HEK293 (cell line): ENCODE results near the gene SH3BGR.

Source experiments
- CTCF ChIA-PET: fragments of 350-600 bp; formaldehyde crosslinking; extraction: SDS; loops from one replicate; lab custom pipeline; 2021; ENCODE audit warnings: antibody characterized with exemption; lab: Yijun Ruan, JAX
- POLR2A ChIA-PET: fragments of 300-600 bp; formaldehyde crosslinking; extraction: SDS; loops from one replicate; lab custom pipeline; 2020; ENCODE audit warnings: antibody characterized with exemption, inconsistent platforms; lab: Yijun Ruan, JAX
- H3K27ac ChIP-seq: fragments of 200-500 bp; sonication (Bioruptor generic); 2 replicates; pipeline ENCODE4 v1.5.1; 2014; ENCODE audit warnings: low read depth, low read length, control low read depth, inconsistent platforms; ENCODE audit errors: extremely low read depth
- H3K36me3 ChIP-seq, 2 experiments: fragments of 200-500 bp in 1 of 2; sonication (Bioruptor generic) in 1 of 2; 1 replicate in 1 of 2; 2 replicates in 1 of 2; pipeline ENCODE4 v1.5.1; 2014 to 2017; ENCODE audit warnings: inconsistent platforms in 2 of 2, low read length in 2 of 2; ENCODE audit not compliant: control insufficient read depth in 2 of 2, insufficient read depth in 1 of 2
- H3K4me1 ChIP-seq: fragments of 200-500 bp; sonication (Bioruptor generic); 2 replicates; pipeline ENCODE4 v1.5.1; 2014; ENCODE audit warnings: mild to moderate bottlenecking, low read length, inconsistent platforms; ENCODE audit not compliant: control insufficient read depth, insufficient read depth
- H3K4me3 ChIP-seq: 2 replicates; pipeline ENCODE4 v1.5.1; 2011; ENCODE audit warnings: low read depth, mild to moderate bottlenecking, control low read depth, low read length, moderate library complexity
- H3K9me3 ChIP-seq: fragments of 200-500 bp; sonication (Bioruptor generic); 2 replicates; pipeline ENCODE4 v1.5.1; 2014; ENCODE audit warnings: low read depth, low read length, inconsistent platforms; ENCODE audit not compliant: control insufficient read depth, insufficient read depth
- GLIS1 ChIP-seq: fragments of 450-650 bp; formaldehyde crosslinking; IDR thresholded peaks from 2 replicates; pipeline ENCODE4 v1.5.1; 2016; ENCODE audit warnings: missing biosample characterization, missing genetic modification characterization
- HOXC10 ChIP-seq: sonication (generic); formaldehyde crosslinking; IDR thresholded peaks from 2 replicates; pipeline ENCODE4 v1.8.1; 2023; ENCODE audit warnings: mild to moderate bottlenecking, missing genetic modification reagents
- KLF1 ChIP-seq: fragments of 450-650 bp; formaldehyde crosslinking; IDR thresholded peaks from 2 replicates; pipeline ENCODE4 v1.5.1; 2016; ENCODE audit warnings: missing biosample characterization, missing genetic modification characterization
- KLF7 ChIP-seq: fragments of 450-650 bp; formaldehyde crosslinking; IDR thresholded peaks from 2 replicates; pipeline ENCODE4 v1.5.1; 2016; ENCODE audit warnings: missing biosample characterization, missing genetic modification characterization, borderline replicate concordance
- MEIS1 ChIP-seq: sonication (generic); formaldehyde crosslinking; IDR thresholded peaks from 2 replicates; pipeline ENCODE4 v1.8.1; 2022; ENCODE audit warnings: missing genetic modification reagents, mild to moderate bottlenecking, borderline replicate concordance
- REST ChIP-seq: fragments of 450-650 bp; formaldehyde crosslinking; IDR thresholded peaks from 2 replicates; pipeline ENCODE4 v1.5.1; 2016; ENCODE audit warnings: missing biosample characterization, missing genetic modification characterization
- SP2 ChIP-seq: fragments of 450-650 bp; formaldehyde crosslinking; IDR thresholded peaks from 2 replicates; pipeline ENCODE4 v1.5.1; 2016; ENCODE audit warnings: missing biosample characterization, missing genetic modification characterization
- ZBTB20 ChIP-seq: fragments of 450-650 bp; formaldehyde crosslinking; IDR thresholded peaks from 2 replicates; pipeline ENCODE4 v1.5.1; 2016; ENCODE audit warnings: missing biosample characterization, missing genetic modification characterization
- ZFHX2 ChIP-seq: fragments of 450-650 bp; formaldehyde crosslinking; conservative IDR thresholded peaks from 2 replicates; pipeline ENCODE4 v1.5.1; 2016; ENCODE audit warnings: missing biosample characterization, missing genetic modification characterization
- ZFP37 ChIP-seq: fragments of 450-650 bp; formaldehyde crosslinking; IDR thresholded peaks from 2 replicates; pipeline ENCODE4 v1.5.1; 2016; ENCODE audit warnings: missing biosample characterization, missing genetic modification characterization
- ZNF114 ChIP-seq: fragments of 450-650 bp; formaldehyde crosslinking; IDR thresholded peaks from 2 replicates; pipeline ENCODE4 v1.5.0; 2017; ENCODE audit warnings: missing biosample characterization, missing genetic modification characterization
- ZNF302 ChIP-seq: fragments of 450-650 bp; formaldehyde crosslinking; IDR thresholded peaks from 2 replicates; pipeline ENCODE4 v1.5.1; 2016; ENCODE audit warnings: missing biosample characterization, missing genetic modification characterization, low read depth
- ZNF335 ChIP-seq: fragments of 450-650 bp; formaldehyde crosslinking; conservative IDR thresholded peaks from 2 replicates; pipeline ENCODE4 v1.5.1; 2016; ENCODE audit warnings: missing biosample characterization, missing genetic modification characterization
- ZNF366 ChIP-seq: fragments of 450-650 bp; formaldehyde crosslinking; conservative IDR thresholded peaks from 2 replicates; pipeline ENCODE4 v1.5.1; 2016; ENCODE audit warnings: missing biosample characterization, missing genetic modification characterization
- ZNF423 ChIP-seq: fragments of 450-650 bp; formaldehyde crosslinking; IDR thresholded peaks from 2 replicates; pipeline ENCODE4 v1.5.1; 2016; ENCODE audit warnings: missing biosample characterization, missing genetic modification characterization
- ZNF473 ChIP-seq: fragments of 450-650 bp; formaldehyde crosslinking; IDR thresholded peaks from 2 replicates; pipeline ENCODE4 v1.5.1; 2017; ENCODE audit warnings: missing biosample characterization, missing genetic modification characterization
- ZNF548 ChIP-seq: fragments of 450-650 bp; formaldehyde crosslinking; IDR thresholded peaks from 2 replicates; pipeline ENCODE4 v1.5.1; 2016; ENCODE audit warnings: missing biosample characterization, missing genetic modification characterization
- ZNF645 ChIP-seq: fragments of 450-650 bp; formaldehyde crosslinking; IDR thresholded peaks from 2 replicates; pipeline ENCODE4; 2016; ENCODE audit warnings: missing biosample characterization, missing genetic modification characterization
- ZNF660 ChIP-seq: fragments of 450-650 bp; IDR thresholded peaks from 2 replicates; pipeline ENCODE4 v1.5.1; 2018; ENCODE audit warnings: missing biosample characterization, mild to moderate bottlenecking, missing genetic modification characterization
- ZNF692 ChIP-seq: fragments of 450-650 bp; formaldehyde crosslinking; IDR thresholded peaks from 2 replicates; pipeline ENCODE4 v1.5.1; 2016; ENCODE audit warnings: missing biosample characterization, missing genetic modification characterization
- ZNF701 ChIP-seq: fragments of 450-650 bp; formaldehyde crosslinking; IDR thresholded peaks from 2 replicates; pipeline ENCODE4 v1.5.1; 2016; ENCODE audit warnings: missing biosample characterization, missing genetic modification characterization
- ZNF76 ChIP-seq: fragments of 450-650 bp; formaldehyde crosslinking; IDR thresholded peaks from 2 replicates; pipeline ENCODE4; 2016; ENCODE audit warnings: low read depth, missing biosample characterization, missing genetic modification characterization, borderline replicate concordance
- ZNF776 ChIP-seq: fragments of 450-650 bp; formaldehyde crosslinking; IDR thresholded peaks from 2 replicates; pipeline ENCODE4 v1.5.0; 2017; ENCODE audit warnings: missing biosample characterization, missing genetic modification characterization, borderline replicate concordance
- ZNF792 ChIP-seq: fragments of 450-650 bp; formaldehyde crosslinking; IDR thresholded peaks from 2 replicates; pipeline ENCODE4 v1.5.1; 2016; ENCODE audit warnings: missing biosample characterization, missing genetic modification characterization
- ZNF843 ChIP-seq: fragments of 450-650 bp; formaldehyde crosslinking; IDR thresholded peaks from 2 replicates; pipeline ENCODE4 v1.5.1; 2016; ENCODE audit warnings: missing biosample characterization, missing genetic modification characterization
- TF ChIP-seq, protein P1 (sequence below): sonication (generic); formaldehyde crosslinking; IDR thresholded peaks from 2 replicates; pipeline ENCODE4 v1.8.1; 2022; ENCODE audit warnings: mild to moderate bottlenecking, moderate library complexity, missing genetic modification reagents
- TF ChIP-seq, protein P2 (sequence below): fragments of 450-650 bp; formaldehyde crosslinking; IDR thresholded peaks from 2 replicates; pipeline ENCODE4 v1.5.1; 2016; ENCODE audit warnings: missing biosample characterization, missing genetic modification characterization, borderline replicate concordance

The SH3BGR gene

GRCh38 chr21:39451332-39452206, at the start of gene SH3BGR:
Gene SH3BGR (plus strand): TSS chr21:39451970. CDS start chr21:39452097, 127 bp downstream.
- Histone ChIP-seq H3K9me3 (no peaks in the 10 kb centered on the region), H3K36me3 (no peaks in the 10 kb centered on the region), H3K27ac (peak within 1 kb of the TSS; percentile 32; the same call in 1 of the 2 replicates), H3K4me3 (no peak within 1 kb of the TSS), H3K4me1 (peaks cover 15% of the 10 kb centered on the region)
- POLR2A ChIA-PET, result no interaction called here
- CTCF ChIA-PET, result interaction anchor here (0.6 to 2.9 kb wide), 2 partner anchors 11 to 26 kb away, joined by 3 to 11 read pairs; no protein-coding TSS in a partner anchor
- no peak for TF ChIP-seq ZNF302 (tag by site-specific recombination)
- no peak for TF ChIP-seq ZNF335 (tag by site-specific recombination)
- no peak for TF ChIP-seq ZNF548 (tag by site-specific recombination)
- peak; percentile 71; the same call in 1 of the 2 replicates for TF ChIP-seq ZFP37 (tag by site-specific recombination)
- no peak for TF ChIP-seq ZNF473 (tag by site-specific recombination)
- TF ChIP-seq ZNF366, result peak; percentile 47; the same call in 1 of the 2 replicates
- 0 out of 2 replicates have a peak, but pooled peaks have one; percentile 23 for TF ChIP-seq GLIS1 (tag by site-specific recombination)
- peak; percentile 66 for TF ChIP-seq ZBTB20 (tag by site-specific recombination)
- TF ChIP-seq, protein P1, sequence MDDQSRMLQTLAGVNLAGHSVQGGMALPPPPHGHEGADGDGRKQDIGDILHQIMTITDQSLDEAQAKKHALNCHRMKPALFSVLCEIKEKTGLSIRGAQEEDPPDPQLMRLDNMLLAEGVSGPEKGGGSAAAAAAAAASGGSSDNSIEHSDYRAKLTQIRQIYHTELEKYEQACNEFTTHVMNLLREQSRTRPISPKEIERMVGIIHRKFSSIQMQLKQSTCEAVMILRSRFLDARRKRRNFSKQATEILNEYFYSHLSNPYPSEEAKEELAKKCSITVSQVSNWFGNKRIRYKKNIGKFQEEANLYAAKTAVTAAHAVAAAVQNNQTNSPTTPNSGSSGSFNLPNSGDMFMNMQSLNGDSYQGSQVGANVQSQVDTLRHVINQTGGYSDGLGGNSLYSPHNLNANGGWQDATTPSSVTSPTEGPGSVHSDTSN, result no peak
- TF ChIP-seq KLF1, result no peak
- no peak for TF ChIP-seq ZNF792 (tag by site-specific recombination)
- TF ChIP-seq ZNF645, result no peak
- TF ChIP-seq ZNF76 (tag by site-specific recombination), result no peak
- no peak for TF ChIP-seq HOXC10 (CRISPR knock-in tag)
- no peak for TF ChIP-seq REST (tag by site-specific recombination)
- TF ChIP-seq ZNF660, result 0 out of 2 replicates have a peak, but pooled peaks have one; percentile 12
- TF ChIP-seq ZNF423 (tag by site-specific recombination), result no peak
- TF ChIP-seq, protein P2, sequence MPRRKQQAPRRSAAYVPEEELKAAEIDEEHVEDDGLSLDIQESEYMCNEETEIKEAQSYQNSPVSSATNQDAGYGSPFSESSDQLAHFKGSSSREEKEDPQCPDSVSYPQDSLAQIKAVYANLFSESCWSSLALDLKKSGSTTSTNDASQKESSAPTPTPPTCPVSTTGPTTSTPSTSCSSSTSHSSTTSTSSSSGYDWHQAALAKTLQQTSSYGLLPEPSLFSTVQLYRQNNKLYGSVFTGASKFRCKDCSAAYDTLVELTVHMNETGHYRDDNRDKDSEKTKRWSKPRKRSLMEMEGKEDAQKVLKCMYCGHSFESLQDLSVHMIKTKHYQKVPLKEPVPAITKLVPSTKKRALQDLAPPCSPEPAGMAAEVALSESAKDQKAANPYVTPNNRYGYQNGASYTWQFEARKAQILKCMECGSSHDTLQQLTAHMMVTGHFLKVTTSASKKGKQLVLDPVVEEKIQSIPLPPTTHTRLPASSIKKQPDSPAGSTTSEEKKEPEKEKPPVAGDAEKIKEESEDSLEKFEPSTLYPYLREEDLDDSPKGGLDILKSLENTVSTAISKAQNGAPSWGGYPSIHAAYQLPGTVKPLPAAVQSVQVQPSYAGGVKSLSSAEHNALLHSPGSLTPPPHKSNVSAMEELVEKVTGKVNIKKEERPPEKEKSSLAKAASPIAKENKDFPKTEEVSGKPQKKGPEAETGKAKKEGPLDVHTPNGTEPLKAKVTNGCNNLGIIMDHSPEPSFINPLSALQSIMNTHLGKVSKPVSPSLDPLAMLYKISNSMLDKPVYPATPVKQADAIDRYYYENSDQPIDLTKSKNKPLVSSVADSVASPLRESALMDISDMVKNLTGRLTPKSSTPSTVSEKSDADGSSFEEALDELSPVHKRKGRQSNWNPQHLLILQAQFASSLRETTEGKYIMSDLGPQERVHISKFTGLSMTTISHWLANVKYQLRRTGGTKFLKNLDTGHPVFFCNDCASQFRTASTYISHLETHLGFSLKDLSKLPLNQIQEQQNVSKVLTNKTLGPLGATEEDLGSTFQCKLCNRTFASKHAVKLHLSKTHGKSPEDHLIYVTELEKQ (tag by site-specific recombination), result no peak
- no peak for TF ChIP-seq ZNF114
- peak; percentile 48; the same call in 1 of the 2 replicates for TF ChIP-seq SP2 (tag by site-specific recombination)
- no peak for TF ChIP-seq ZFHX2 (tag by site-specific recombination)
- TF ChIP-seq KLF7 (tag by site-specific recombination), result no peak
- no peak for TF ChIP-seq ZNF776 (tag by site-specific recombination)
- TF ChIP-seq ZNF843, result no peak
- TF ChIP-seq ZNF692, result peak; percentile 82
- TF ChIP-seq ZNF701, result no peak
- no peak for TF ChIP-seq MEIS1 (CRISPR knock-in tag)
